NT2/D1 (cell line): ENCODE measurements around the gene TMEM114.
"Not testable (repeated sequence)": the region's sequence is repeated elsewhere in the genome, so short reads cannot be mapped to it uniquely, and the experiment has no call there.

Source experiments
- SUZ12 ChIP-seq: IDR thresholded peaks from 2 replicates; pipeline ENCODE4 v1.6.1; 2011; ENCODE audit not compliant: insufficient read length, insufficient read depth; ENCODE audit errors: extremely low read depth
- YY1 ChIP-seq: IDR thresholded peaks from 2 replicates; pipeline ENCODE4 v1.6.1; 2011; ENCODE audit not compliant: insufficient read length, insufficient read depth

DNA sequence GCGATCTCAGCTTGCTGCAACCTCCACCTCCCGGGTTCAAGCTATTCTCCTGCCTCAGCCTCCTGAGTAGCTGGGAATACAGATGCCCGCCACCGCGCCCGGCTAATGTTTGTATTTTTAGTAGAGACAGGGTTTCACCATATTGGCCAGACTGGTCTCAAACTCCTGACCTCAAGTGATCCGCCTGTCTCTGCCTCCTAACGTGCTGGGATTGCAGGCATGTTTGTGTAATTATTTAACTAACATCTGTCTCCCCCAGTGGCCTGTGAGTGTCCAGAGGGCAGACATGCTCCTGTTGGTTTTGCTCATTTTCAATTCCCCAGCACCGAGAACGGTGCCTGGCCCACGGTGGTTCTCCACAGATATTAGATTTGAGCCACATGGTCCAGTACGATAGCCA, 19.9 kb downstream of the TMEM114 start:
- not testable (repeated sequence) for TF ChIP-seq YY1, SUZ12
